Measurements from ENCODE around the gene B3GNT5.

GRCh38 chr3:183287301-183287971 lies 34.4 kb downstream of the B3GNT5 start:
- TF ChIP-seq EP300 (IDR thresholded peaks at IDR 0.05; ENCODE audit: borderline replicate concordance), result no peak
- TF ChIP-seq TCF12 (IDR thresholded peaks at IDR 0.05; ENCODE audit: low read depth), result no peak
- no peak for TF ChIP-seq NFIC (IDR thresholded peaks at IDR 0.05)
- no peak for TF ChIP-seq EGR1 (IDR thresholded peaks at IDR 0.05)
- TF ChIP-seq REST (IDR thresholded peaks at IDR 0.05; ENCODE audit: low read depth), result no peak

All from Ishikawa (cell line).